ENCODE results near the gene GGTA1. TPM values are rescaled to one million over a fixed set of nuclear protein-coding genes. Genes with fewer than 3 reads are reported as not detected.

Gene GGTA1
- polyA plus RNA-seq, 1 donor (not counting 4 experiments of a cell fraction or from before 2014, with no cell fraction given): not detected

DNA sequence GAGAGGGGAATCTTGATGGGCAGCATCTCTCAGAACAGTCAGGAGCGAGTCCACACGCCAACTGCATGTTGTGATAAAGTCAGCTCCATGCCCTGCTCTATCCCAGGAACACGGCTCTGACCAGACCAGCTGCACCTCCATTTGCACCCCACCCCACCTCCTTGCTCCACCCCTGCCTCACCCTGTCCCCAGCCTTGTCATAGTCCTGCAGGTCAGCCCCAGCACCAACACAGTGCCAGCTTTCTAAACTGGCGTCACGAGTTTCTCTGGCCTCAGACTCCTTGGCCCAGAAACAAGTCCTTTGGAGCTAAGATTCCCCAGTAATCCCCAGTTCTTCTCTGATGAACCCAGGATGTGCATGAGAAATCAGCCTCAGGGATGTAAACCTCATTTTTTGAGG is 23.5 kb downstream of the GGTA1 start:
- Histone ChIP-seq H3K36me3 (ENCODE audit: control insufficient read depth in 2 of 2, extremely low read depth in 1 of 2, insufficient read depth in 2 of 2, low read length in 2 of 2) (no peaks in the 10 kb centered on the region), H3K4me2 (ENCODE audit: control insufficient read depth, extremely low read depth, insufficient read depth, low read depth, low read length) (no peak overlapping the region), H3K79me2 (ENCODE audit: control insufficient read depth, insufficient read depth, low read length) (no peaks in the 10 kb centered on the region), H3K9ac (ENCODE audit: control insufficient read depth, extremely low read depth, insufficient read depth, low read length) (no peak overlapping the region), H4K20me1 (ENCODE audit: control insufficient read depth, extremely low read depth, insufficient read depth, low read length) (no peaks in the 10 kb centered on the region), H2AFZ (ENCODE audit: control insufficient read depth, low read length) (no peak overlapping the region), H3K4me3 (ENCODE audit: control insufficient read depth in 2 of 3, extremely low read depth in 1 of 3, insufficient read depth in 2 of 3, low read depth in 1 of 3, low read length in 3 of 3) (no peak overlapping the region), H3K4me1 (ENCODE audit: control insufficient read depth, extremely low read depth, insufficient read depth, low read length) (no peaks in the 10 kb centered on the region), H3K27ac (ENCODE audit: control insufficient read depth, insufficient read depth, low read length) (no peak overlapping the region), H3K9me1 (ENCODE audit: control insufficient read depth, extremely low read depth, insufficient read depth, low read length) (no peaks in the 10 kb centered on the region), H3K9me3 (ENCODE audit: control insufficient read depth, low read depth, low read length) (no peaks in the 10 kb centered on the region), H3K27me3 (ENCODE audit: control insufficient read depth, extremely low read depth, insufficient read depth, low read length) (peaks cover 39% of the 10 kb centered on the region)
- DNase-seq (ENCODE audit: low read depth, low spot score) (no peak), FAIRE-seq (no peak)
- dilution Hi-C loops (cut with MboI; ENCODE audit: extremely low pct_ligation_motif_present, low sequenced_read_pairs): no loop called here
- TF ChIP-seq, protein P1, sequence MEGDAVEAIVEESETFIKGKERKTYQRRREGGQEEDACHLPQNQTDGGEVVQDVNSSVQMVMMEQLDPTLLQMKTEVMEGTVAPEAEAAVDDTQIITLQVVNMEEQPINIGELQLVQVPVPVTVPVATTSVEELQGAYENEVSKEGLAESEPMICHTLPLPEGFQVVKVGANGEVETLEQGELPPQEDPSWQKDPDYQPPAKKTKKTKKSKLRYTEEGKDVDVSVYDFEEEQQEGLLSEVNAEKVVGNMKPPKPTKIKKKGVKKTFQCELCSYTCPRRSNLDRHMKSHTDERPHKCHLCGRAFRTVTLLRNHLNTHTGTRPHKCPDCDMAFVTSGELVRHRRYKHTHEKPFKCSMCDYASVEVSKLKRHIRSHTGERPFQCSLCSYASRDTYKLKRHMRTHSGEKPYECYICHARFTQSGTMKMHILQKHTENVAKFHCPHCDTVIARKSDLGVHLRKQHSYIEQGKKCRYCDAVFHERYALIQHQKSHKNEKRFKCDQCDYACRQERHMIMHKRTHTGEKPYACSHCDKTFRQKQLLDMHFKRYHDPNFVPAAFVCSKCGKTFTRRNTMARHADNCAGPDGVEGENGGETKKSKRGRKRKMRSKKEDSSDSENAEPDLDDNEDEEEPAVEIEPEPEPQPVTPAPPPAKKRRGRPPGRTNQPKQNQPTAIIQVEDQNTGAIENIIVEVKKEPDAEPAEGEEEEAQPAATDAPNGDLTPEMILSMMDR (optimal IDR thresholded peaks at IDR 0.05 in 1 of 3, IDR thresholded peaks at IDR 0.05 in 1 of 3, conservative IDR thresholded peaks at IDR 0.05 in 1 of 3; ENCODE audit: extremely low read depth in 1 of 3, insufficient read depth in 2 of 3, low read length in 3 of 3): no peak
- no peak for TF ChIP-seq EZH2 (IDR thresholded peaks at IDR 0.05; ENCODE audit: low read length)

GRCh38 chr9:121474231-121474947 is 25.3 kb downstream of the GGTA1 start:
- no peaks in the 10 kb centered on the region for H3K4me1 ChIP-seq (ENCODE audit: control insufficient read depth, extremely low read depth, insufficient read depth, low read length)
- FAIRE-seq (no peak), DNase-seq (ENCODE audit: low read depth, low spot score) (no peak)
- H3K4me2 ChIP-seq (ENCODE audit: control insufficient read depth, extremely low read depth, insufficient read depth, low read depth, low read length): no peak overlapping the region
- no peak for TF ChIP-seq EZH2 (IDR thresholded peaks at IDR 0.05; ENCODE audit: low read length)
- TF ChIP-seq, protein P1 (optimal IDR thresholded peaks at IDR 0.05 in 1 of 3, IDR thresholded peaks at IDR 0.05 in 1 of 3, conservative IDR thresholded peaks at IDR 0.05 in 1 of 3; ENCODE audit: extremely low read depth in 1 of 3, insufficient read depth in 2 of 3, low read length in 3 of 3): no peak
- dilution Hi-C loops (cut with MboI; ENCODE audit: extremely low pct_ligation_motif_present, low sequenced_read_pairs): no loop called here
- H3K27me3 ChIP-seq (ENCODE audit: control insufficient read depth, extremely low read depth, insufficient read depth, low read length): peaks cover 52% of the 10 kb centered on the region
- no peak overlapping the region for H3K9ac ChIP-seq (ENCODE audit: control insufficient read depth, extremely low read depth, insufficient read depth, low read length)
- no peak overlapping the region for H3K27ac ChIP-seq (ENCODE audit: control insufficient read depth, insufficient read depth, low read length)
- H3K9me1 ChIP-seq (ENCODE audit: control insufficient read depth, extremely low read depth, insufficient read depth, low read length): no peaks in the 10 kb centered on the region
- H3K9me3 ChIP-seq (ENCODE audit: control insufficient read depth, low read depth, low read length): no peaks in the 10 kb centered on the region
- H3K36me3 ChIP-seq (ENCODE audit: control insufficient read depth in 2 of 2, extremely low read depth in 1 of 2, insufficient read depth in 2 of 2, low read length in 2 of 2): no peaks in the 10 kb centered on the region
- H3K4me3 ChIP-seq (ENCODE audit: control insufficient read depth in 2 of 3, extremely low read depth in 1 of 3, insufficient read depth in 2 of 3, low read depth in 1 of 3, low read length in 3 of 3): no peak overlapping the region
- H2AFZ ChIP-seq (ENCODE audit: control insufficient read depth, low read length): no peak overlapping the region
- H3K79me2 ChIP-seq (ENCODE audit: control insufficient read depth, insufficient read depth, low read length): no peaks in the 10 kb centered on the region
- H4K20me1 ChIP-seq (ENCODE audit: control insufficient read depth, extremely low read depth, insufficient read depth, low read length): no peaks in the 10 kb centered on the region
